GM18517 (cell line): ENCODE results near the gene CADM3.

Experiments used
- ATAC-seq: cut with Tn5 transposase; IDR thresholded peaks from one replicate; pipeline ENCODE4 v1.9.1; 2021; ENCODE audit warnings: mild to moderate bottlenecking, moderate library complexity; ENCODE audit not compliant: unreplicated experiment

CADM3 gene

GRCh38 chr1:159171254-159171687 lies at the start of gene CADM3:
TSS of gene CADM3 (plus strand) at chr1:159171615. CDS start at chr1:159171766, 151 bp downstream.
- ATAC-seq = no peak

GRCh38 chr1:159122005-159122621 lies 49.3 kb upstream of the CADM3 start:
- ATAC-seq = peak; percentile 78

- ATAC-seq = no peak
These were observed 47.8 kb upstream of the CADM3 start for GRCh38 chr1:159123587-159123986.

- ATAC-seq = no peak
These were observed 39.0 kb upstream of the CADM3 start for GRCh38 chr1:159132271-159132881.

- ATAC-seq = no peak
These were observed 30.9 kb upstream of the CADM3 start for GRCh38 chr1:159140474-159140873.

GRCh38 chr1:159141584-159142390 lies 29.6 kb upstream of the CADM3 start:
- ATAC-seq = no peak

- ATAC-seq = no peak
These were observed 29.1 kb upstream of the CADM3 start for GRCh38 chr1:159142391-159142663.

- no peak for ATAC-seq
These were observed 28.5 kb upstream of the CADM3 start for GRCh38 chr1:159142726-159143510.

GRCh38 chr1:159144571-159144970 lies 26.8 kb upstream of the CADM3 start:
- ATAC-seq = no peak

GRCh38 chr1:159146980-159147379 lies 24.4 kb upstream of the CADM3 start:
- no peak for ATAC-seq

GRCh38 chr1:159152031-159152430 lies 19.4 kb upstream of the CADM3 start:
- no peak for ATAC-seq

GRCh38 chr1:159161001-159161718 lies 10.3 kb upstream of the CADM3 start:
- ATAC-seq = peak; percentile 96

- no peak for ATAC-seq
These were observed 9.7 kb upstream of the CADM3 start for GRCh38 chr1:159161719-159162026.

- ATAC-seq = no peak
These were observed 8.7 kb upstream of the CADM3 start for GRCh38 chr1:159162516-159163265.

- ATAC-seq = no peak
These were observed 7.7 kb upstream of the CADM3 start for GRCh38 chr1:159163614-159164228.

- ATAC-seq = no peak
These were observed 3.4 kb upstream of the CADM3 start for GRCh38 chr1:159168043-159168442.

GRCh38 chr1:159170639-159171038 lies 776 bp upstream of the CADM3 start:
- no peak for ATAC-seq

- no peak for ATAC-seq
These were observed 480 bp downstream of the CADM3 start for GRCh38 chr1:159171688-159172501.
